Stimulated activated CD4-positive, alpha-beta T cell treated with anti-CD3 and anti-CD28 coated beads, Interleukin-1b, Interleukin-23, amount 100 ng/mL, for 48 hours (primary cell): ENCODE data around the gene DTWD2.
"Not testable (repeated sequence)": the region's sequence is repeated elsewhere in the genome, so short reads cannot be mapped to it uniquely, and the experiment has no call there.

Experiments used
- DNase-seq: peaks from one replicate; pipeline ENCODE4 v3.0.0-alpha.2; 2020

Gene DTWD2

GRCh38 chr5:118946138-118946800 is 42.1 kb downstream of the DTWD2 start:
- DNase-seq = no peak

GRCh38 chr5:118937393-118938061 is 50.8 kb downstream of the DTWD2 start:
- DNase-seq = no peak

- no peak for DNase-seq
These were observed 54.6 kb downstream of the DTWD2 start for GRCh38 chr5:118933703-118934102.

- no peak for DNase-seq
These were observed 56.8 kb downstream of the DTWD2 start for GRCh38 chr5:118931564-118931963.

- no peak for DNase-seq
These were observed 64.3 kb downstream of the DTWD2 start for GRCh38 chr5:118924006-118924389.

GRCh38 chr5:118923295-118924005 is 64.9 kb downstream of the DTWD2 start:
- no peak for DNase-seq

GRCh38 chr5:118921866-118922265 is 66.5 kb downstream of the DTWD2 start:
- DNase-seq = no peak

- no peak for DNase-seq
These were observed 69.3 kb downstream of the DTWD2 start for GRCh38 chr5:118919016-118919415.

- DNase-seq = no peak
These were observed 70.1 kb downstream of the DTWD2 start for GRCh38 chr5:118918232-118918631.

GRCh38 chr5:118907536-118907935 is 80.8 kb downstream of the DTWD2 start:
- not testable (repeated sequence) for DNase-seq

GRCh38 chr5:118906947-118907346 is 81.4 kb downstream of the DTWD2 start:
- DNase-seq = no peak

GRCh38 chr5:118905196-118905595 is 83.2 kb downstream of the DTWD2 start:
- no peak for DNase-seq

- DNase-seq = no peak
These were observed 85.5 kb downstream of the DTWD2 start for GRCh38 chr5:118902656-118903438.

- no peak for DNase-seq
These were observed 93.6 kb downstream of the DTWD2 start for GRCh38 chr5:118894709-118895108.

- no peak for DNase-seq
These were observed 97.1 kb downstream of the DTWD2 start for GRCh38 chr5:118891252-118891651.

- DNase-seq = no peak
These were observed 99.2 kb downstream of the DTWD2 start for GRCh38 chr5:118889165-118889564.

- DNase-seq = no peak
These were observed 99.8 kb downstream of the DTWD2 start for GRCh38 chr5:118888556-118888955.

- DNase-seq = no peak
These were observed 105.0 kb downstream of the DTWD2 start for GRCh38 chr5:118883362-118883761.

- no peak for DNase-seq
These were observed 105.7 kb downstream of the DTWD2 start for GRCh38 chr5:118882666-118883065.

GRCh38 chr5:118876852-118877251 is 111.5 kb downstream of the DTWD2 start:
- not testable (repeated sequence) for DNase-seq

- DNase-seq = no peak
These were observed 113.2 kb downstream of the DTWD2 start for GRCh38 chr5:118875131-118875530.

- DNase-seq = no peak
These were observed 114.9 kb downstream of the DTWD2 start for GRCh38 chr5:118873417-118873816.

- no peak for DNase-seq
These were observed 125.0 kb downstream of the DTWD2 start for GRCh38 chr5:118863345-118863744.
